ENCODE measurements around the gene SPAG8.
A peak's percentile ranks its signal among the peaks of the same experiment; 100 is the strongest.

The SPAG8 gene

DNA sequence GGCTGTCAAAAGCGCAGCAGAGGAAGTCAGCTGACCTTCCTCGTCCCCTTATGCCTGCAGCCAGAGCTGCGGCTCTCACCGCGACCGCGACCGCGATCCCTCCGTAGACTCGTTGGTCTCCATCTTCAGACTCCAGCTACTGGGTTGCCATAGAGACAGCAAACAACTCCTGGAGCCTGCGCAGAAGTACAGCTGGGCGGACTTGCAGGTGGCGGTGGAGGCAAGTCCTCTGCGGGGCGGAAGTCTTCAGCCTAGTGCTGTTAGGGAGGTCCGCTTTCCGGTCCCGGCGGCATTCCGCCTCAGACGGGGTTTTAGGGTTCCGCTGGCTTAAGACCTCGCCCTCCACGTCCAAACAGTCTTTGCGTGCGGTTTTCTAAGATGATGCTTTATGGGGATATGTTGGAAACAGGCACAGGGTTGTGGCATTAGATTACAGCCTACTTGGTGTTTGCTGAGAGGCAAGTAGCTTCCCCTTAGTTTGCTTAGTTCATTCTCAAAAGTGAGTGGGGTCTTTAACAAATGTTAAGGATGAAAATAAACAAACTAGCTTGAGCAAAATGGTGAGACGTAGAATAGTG is at the start of gene SPAG8:
Gene SPAG8 (minus strand): TSS at position 238 of the 578 bp plus-strand sequence. CDS start 115 bp downstream, at position 123.
- DNase-seq, result peak; percentile 98

DNA sequence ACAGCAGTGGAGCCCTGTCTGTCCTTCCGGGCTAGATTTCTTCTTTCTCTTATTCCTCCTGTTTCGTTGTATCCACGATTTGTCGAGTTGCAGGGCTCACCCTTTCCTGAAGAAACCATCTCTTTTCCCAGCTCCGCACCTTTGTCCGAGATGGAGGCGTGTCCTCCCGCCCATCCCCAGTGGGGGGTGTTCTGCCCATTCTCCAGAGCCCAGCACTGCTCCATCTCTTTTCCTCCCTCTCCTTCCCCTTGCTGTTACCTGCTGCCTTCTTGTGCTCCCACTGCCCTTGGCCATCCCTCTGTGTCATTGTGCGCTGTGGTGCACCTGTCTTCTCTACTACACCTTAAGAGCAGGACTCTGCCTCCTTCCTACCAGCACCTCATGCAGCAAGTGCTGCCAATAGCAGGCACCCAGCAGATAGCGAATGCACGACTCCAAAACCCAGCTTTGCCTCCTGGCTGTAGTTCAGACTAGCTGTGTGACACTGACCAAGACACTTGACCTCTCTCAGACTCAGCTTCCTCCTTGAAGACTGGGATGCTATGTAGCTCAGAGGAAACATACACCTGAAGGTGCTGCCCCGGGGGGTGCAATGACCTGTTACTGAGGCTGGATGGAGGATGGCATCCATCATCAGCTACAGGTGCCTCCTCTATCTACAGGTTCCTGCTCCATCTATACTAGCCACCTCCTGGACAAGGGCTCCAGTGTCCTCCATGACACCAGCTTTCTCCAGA is 49.3 kb upstream of the SPAG8 start:
- DNase-seq, result no peak

- DNase-seq, result no peak
Observed at GRCh38 chr9:35859990-35860339, 47.9 kb upstream of the SPAG8 start.

DNA sequence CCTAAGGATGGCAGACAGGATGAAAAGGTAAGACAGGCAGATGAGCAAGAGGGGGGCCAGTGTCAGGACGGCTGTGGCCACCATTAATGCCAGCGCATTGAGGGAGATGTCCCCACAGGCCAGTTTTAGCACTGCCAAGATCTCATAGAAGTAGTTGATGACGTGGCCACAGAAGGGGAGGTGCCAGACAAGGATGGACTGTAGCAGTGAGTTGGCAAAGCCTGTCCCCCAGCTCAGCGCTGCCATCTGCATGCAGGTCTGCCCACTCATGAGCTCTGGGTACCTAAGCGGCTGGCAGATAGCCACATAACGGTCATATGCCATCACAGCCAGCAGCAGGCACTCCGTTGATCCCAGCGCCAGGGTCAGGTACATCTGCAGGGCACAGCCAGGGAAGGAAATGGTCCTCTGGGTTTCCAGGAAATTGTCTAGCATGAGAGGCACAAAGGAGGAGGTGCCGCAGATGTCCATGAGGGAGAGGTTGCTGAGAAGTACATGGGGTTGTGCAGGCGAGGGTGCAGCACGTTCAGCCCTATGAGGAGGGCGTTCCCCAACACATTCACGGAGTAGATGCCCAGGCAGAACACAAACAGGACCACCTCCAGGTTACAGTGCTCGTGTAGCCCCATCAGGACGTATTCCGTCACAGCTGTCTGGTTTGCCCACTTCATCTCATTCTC is 47.4 kb upstream of the SPAG8 start:
- DNase-seq, result peak in 1 of 2 donors; percentile 56

- no peak for DNase-seq
Observed at GRCh38 chr9:35858458-35858857, 46.4 kb upstream of the SPAG8 start.

- DNase-seq, result no peak
Observed at GRCh38 chr9:35856882-35857281, 44.8 kb upstream of the SPAG8 start.

- DNase-seq, result no peak
Observed at GRCh38 chr9:35856206-35856605, 44.1 kb upstream of the SPAG8 start.

GRCh38 chr9:35854091-35854762 is 42.2 kb upstream of the SPAG8 start:
- no peak for DNase-seq

- DNase-seq, result no peak
Observed at GRCh38 chr9:35852876-35853865, 41.1 kb upstream of the SPAG8 start.

DNA sequence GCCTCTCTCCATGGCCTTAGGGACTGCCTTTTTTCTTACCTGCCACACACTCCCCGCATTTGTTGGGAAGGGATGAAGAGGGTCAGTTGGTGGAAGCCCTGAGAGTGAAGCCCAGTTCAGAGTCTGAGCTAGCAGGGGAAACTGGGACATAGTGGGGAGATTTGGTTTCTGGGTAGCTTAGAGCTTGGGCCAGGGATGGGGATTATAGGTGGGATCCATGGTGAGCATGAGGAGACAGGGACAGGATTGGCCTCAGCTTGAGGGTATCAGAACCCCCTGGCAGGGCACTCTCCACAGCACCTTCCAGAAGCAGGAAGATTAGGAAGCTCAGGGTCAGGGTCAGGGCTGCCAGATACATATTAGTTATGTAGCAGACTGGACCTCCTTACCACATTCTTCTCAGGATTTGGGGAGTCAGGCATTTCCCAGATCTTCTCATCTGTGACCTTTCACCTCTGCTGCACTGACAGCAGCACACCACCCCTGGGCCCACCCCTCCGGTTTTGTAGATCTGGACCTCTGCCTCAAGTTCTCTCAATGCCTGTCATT is 40.3 kb upstream of the SPAG8 start:
- DNase-seq, result no peak

DNA sequence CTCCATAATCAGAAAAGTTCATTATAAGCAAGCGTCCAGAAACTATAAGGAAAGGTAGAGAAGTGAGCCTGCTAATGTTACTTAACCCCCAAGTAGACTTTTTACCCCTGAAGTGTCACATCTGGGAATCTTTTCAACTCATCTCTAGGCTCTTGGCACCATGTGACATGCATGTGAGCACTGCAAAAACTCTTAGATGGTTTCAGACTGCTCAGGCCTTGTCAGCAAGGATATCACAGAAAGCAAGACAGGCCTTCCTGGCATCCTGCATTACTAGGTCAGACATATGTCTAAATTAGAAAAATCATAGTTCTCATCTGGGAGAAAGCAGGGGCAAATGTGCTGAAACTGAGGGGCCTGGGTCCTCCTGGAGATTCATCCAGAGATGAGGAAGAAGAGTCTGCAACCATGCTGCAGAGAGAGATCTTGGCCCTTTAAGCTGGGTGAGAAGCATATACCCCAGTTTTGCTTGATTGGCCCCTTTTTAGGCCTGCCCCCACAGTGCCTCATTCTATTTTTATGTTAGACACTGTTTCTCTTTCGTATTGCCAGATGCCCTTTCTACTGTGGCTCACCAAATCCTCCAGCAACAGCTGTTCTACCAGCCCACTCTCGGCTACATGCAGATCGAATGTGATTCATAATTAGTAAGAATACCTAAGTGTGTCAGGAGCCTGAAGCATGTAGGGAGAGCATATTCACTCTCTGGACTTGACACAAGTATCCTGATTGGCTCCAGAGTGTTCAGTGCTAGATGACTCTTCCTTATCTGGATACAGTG is 35.9 kb upstream of the SPAG8 start:
- DNase-seq, result no peak

GRCh38 chr9:35845824-35846771 is 34.0 kb upstream of the SPAG8 start:
- no peak for DNase-seq

- peak; percentile 56 to 70 for DNase-seq
Observed at GRCh38 chr9:35844628-35845270, 32.7 kb upstream of the SPAG8 start.

DNA sequence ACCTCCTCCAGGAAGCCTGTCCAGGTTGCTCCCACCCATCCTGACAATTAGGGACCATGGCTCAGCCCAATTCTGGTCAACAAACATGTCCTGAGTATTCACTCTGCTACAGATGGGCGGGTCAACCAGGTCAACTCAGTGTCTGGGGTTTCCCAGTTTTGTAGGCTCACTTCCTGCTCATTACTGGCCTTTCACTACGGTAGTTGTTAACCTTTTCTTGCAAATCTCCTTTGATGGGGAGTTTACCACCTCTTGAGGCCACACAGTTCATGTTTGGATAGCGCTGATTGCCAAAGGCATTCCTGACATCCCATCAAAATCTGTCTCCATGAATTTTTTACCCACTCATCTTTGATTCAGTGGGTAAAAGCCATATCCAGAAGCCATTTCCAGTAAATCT is 30.7 kb upstream of the SPAG8 start:
- DNase-seq, result no peak

DNA sequence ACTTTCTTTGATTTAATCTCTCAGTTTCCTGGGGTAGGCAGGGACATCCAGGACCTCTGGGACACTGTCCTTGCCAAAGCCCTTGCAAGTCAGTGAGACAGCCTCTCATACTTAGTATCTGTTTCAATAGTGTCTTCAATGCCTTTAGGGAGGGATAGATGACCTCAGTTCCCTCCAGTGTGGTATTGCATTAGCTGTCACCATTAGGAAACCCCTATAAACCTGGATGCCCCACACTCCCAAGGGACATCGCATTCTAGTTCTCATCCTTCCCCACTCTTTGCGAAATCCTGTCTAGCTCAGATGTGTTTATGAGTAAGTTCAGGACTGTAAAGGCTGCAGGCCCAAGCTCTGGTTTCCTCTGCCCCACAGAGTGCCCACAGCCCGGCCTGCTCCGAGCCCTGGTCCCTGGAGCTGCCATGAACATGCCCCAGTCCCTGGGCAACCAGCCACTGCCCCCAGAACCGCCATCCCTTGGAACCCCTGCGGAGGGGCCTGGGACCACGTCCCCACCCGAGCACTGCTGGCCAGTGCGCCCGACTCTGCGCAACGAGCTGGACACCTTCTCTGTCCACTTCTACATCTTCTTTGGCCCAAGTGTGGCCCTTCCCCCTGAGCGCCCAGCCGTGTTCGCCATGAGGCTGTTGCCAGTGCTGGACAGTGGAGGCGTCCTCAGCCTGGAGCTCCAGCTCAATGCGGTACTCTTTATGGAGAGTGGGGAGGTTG is 30.1 kb upstream of the SPAG8 start:
- no peak for DNase-seq

- no peak for DNase-seq
Observed at GRCh38 chr9:35841645-35841900, 29.5 kb upstream of the SPAG8 start.

DNA sequence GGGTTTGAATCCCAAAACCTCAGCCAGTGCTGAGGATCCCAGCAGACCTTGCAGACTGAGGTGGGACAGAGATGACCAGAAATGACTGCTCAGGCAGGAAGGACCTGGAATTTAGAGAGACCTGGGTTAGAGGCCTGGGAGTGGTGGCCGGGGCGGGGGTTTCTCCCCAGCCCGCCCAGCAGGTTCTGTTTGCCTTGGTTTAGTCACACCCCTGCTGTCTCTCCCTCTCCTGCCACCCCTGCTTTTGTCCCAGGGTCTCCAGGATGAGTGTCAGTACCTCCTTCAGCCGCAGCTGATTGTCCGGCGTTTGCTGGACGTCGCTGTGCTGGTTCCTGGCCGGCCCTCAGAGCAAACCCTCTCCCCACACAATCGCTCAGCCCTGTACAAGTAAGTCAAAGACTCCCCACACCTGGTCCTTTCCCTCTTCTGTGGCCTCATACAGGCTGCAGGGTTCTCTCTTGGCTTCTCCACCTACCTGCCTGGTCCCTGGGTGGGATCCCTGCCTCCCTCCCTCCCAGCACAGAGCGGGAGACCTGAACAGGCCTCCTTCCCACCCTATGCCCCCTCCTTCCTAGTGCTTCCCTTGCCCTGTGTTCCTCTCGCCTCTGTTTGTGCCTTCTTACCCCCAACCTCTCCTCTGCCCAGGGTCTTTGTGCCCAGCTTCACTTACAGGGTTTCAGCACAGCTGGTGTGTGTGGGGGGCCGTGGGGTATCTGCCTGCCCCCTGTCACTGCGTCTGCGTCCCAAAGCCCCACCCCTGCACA is 29.0 kb upstream of the SPAG8 start:
- no peak for DNase-seq

GRCh38 chr9:35839926-35840325 is 27.9 kb upstream of the SPAG8 start:
- peak in 1 of 2 donors; percentile 16 for DNase-seq
